Thyroid gland (tissue), 4 donors: ENCODE measurements around the gene ANXA10.

Experiments
- CTCF ChIP-seq, 6 experiments: fragments of 200-600 bp in 3 of 6; fragments of 450-650 bp in 3 of 6; sonication (generic) in 3 of 6; IDR thresholded peaks; one replicate each; pipeline ENCODE4 v1.5.1; 2016 to 2019; ENCODE audit warnings: antibody characterized with exemption in 6 of 6, mild to moderate bottlenecking in 2 of 6, inconsistent platforms in 1 of 6, moderate library complexity in 1 of 6
- POLR2A ChIP-seq, 2 donors: fragments of 450-650 bp; IDR thresholded peaks; one replicate each; pipeline ENCODE4 v1.6.1; 2017; ENCODE audit warnings: antibody characterized with exemption in 2 of 2, mild to moderate bottlenecking in 2 of 2, moderate library complexity in 1 of 2

- no peak for TF ChIP-seq POLR2A (IDR thresholded peaks at IDR 0.05)
- TF ChIP-seq CTCF (IDR thresholded peaks at IDR 0.05), result no peak
These were observed 40.8 kb upstream of the ANXA10 start for GRCh38 chr4:168051526-168051925.
